ENCODE data around the gene NHERF2.
"Not testable (repeated sequence)": the region's sequence is repeated elsewhere in the genome, so short reads cannot be mapped to it uniquely, and the experiment has no call there.

Gene NHERF2

DNA sequence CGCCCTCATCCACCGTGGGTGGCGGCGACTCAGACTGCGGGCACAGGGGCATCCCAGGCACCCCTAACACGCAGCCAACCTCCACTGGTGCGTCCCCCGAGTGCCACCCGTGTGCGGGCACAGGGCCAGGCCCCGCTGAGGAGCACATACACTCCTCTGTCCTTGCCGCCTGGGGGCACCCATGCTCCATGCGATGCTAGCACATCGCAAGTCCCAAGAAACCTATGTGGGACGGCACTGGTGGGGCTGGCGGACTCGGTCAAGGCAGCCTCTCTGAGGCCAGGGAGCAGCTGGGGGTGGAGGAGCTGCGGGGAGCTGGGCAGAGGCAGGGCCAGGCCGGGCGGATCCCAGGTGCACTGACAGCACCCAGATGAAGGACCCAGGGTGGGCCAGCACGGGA lies 21.1 kb upstream of the NHERF2 start:
- DNase-seq (ENCODE audit: low read depth in 2 of 2, low spot score in 1 of 2), result no peak

DNA sequence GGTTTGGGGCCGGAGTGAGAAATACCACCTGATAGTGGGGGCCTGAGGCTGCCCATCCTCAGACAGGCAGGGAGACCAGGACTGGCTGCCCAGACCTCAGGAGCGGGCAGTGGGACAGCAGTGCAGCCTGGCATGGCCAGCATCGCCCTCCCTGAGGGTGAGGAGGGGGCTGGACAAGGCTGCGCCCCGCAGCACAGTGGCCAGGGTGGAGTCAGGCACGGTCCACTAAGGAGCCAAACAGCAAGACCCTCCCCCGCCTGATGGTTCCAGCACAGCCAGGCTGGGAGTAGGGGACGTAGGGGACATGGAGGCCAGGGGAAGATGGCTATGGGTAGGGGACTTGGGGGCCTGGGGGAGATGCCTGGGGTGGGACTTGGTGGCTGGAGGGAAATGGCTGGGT lies 20.4 kb upstream of the NHERF2 start:
- no peak for DNase-seq (ENCODE audit: low read depth in 2 of 2, low spot score in 1 of 2)

DNA sequence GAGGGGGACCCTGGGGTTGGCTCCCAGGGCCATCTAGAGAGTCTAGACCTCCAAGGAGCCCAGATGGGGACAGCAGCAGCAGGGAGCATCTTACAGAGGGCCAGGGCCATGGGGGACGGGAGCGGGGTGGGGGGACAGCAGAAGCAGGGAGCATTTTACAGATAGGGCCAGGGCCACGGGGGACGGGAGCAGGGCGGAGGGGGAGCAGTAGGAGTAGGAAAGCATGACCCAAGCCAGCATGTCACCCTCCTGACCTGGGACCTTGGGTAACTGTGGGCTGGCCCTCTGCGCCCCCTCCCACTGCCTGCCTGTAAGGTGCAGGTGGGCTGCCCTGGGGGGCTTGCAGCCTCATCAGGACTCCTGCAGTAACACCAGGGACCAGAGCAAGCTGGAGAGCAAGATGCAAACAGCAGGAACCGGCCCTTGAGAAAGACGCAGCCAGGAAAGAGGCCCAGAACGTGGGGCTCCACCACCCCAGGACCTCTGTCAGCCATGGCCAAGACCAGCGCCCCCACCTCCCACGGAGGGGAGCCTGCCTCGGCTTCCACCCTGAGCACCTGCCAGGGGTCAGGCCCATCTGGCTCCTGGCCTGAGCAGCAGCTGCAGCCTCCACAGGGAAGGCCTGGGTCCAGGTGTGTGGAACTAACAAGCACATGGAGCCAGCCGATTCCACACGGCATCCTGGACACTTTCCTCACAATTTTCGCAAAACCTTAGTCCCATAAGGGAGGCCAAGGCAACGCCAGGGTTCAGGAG lies 19.4 kb upstream of the NHERF2 start:
- no peak for DNase-seq (ENCODE audit: low read depth in 2 of 2, low spot score in 1 of 2)

DNA sequence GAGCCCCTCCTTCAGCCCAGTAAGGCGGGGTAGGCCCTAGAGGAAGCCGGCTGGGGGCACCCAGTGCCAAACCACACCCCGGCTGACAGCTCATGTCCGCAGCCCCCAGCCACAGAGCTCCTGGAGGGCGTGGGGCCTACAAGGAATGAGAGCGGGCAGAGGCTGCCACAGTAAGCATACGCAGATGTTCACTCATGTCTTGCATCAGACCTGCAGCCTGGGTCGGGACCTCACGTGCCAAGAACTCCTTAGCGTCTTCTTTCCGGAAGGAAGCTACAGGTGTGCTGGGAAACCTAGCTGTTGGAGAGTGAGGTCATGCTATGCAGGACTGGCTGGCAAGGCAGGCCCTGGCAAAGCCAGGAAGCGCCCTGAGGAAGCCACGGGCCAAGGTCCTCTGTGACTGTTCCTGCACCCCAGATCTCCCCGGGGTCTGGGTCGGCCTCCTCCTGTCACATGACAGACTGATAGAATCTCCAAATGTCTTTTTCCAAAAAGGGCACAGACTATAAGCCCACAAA lies 18.6 kb upstream of the NHERF2 start:
- no peak for DNase-seq (ENCODE audit: low read depth in 2 of 2, low spot score in 1 of 2)

DNA sequence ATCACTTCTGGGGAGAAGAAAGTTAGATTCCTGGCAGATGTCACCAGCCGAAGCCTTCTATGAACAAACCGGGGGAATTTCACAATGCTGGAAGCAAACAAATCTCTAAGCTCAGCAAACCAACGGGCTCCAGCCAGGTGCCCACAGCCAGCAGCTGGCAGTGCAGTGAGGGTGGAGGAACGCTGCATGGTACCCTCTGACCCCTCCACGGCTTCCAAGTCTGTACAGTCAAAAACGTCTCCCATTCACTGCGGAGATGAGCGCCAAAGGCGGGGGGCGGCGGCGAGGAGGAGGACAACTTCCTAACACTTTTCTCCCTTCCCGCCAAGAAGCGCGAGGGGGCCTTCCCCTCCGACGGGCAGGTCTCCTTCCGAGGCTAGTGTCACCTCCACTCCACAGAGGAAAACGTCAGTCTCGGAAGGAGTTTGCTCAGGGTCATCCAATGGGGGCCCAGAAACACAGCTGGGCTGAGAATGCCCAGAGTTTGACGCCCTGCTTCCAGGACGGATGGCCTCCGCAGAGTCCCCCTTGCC lies 18.0 kb upstream of the NHERF2 start:
- no peak for DNase-seq (ENCODE audit: low read depth in 2 of 2, low spot score in 1 of 2)

DNA sequence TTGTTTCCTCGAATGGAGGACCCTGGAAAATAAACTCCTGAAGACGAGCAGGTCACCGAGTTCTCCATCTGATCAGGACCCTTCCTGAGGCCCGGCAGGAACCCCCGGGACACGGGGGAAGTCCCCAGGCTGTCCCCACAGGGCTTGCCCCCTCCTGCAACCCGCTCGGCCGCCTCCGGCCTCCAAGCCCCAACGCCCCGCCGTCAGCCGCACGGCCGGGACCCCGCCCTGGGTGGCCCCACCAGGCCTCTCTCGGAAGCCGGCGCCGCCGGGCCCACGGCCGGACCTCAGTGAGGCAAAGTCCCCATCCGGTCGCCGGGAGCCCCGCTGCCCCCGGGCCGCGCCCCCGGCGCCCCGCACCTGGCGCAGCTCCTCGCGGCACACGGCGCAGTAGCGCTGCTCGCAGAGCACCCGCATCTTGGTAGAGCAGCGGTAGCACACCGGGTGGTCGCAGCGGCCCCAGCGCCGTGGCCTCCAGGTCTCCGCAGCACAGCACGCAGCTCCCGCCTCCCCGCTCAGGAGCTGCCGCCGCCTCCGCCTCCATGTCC lies 17.5 kb upstream of the NHERF2 start:
- no peak for DNase-seq (ENCODE audit: low read depth in 2 of 2, low spot score in 1 of 2)

DNA sequence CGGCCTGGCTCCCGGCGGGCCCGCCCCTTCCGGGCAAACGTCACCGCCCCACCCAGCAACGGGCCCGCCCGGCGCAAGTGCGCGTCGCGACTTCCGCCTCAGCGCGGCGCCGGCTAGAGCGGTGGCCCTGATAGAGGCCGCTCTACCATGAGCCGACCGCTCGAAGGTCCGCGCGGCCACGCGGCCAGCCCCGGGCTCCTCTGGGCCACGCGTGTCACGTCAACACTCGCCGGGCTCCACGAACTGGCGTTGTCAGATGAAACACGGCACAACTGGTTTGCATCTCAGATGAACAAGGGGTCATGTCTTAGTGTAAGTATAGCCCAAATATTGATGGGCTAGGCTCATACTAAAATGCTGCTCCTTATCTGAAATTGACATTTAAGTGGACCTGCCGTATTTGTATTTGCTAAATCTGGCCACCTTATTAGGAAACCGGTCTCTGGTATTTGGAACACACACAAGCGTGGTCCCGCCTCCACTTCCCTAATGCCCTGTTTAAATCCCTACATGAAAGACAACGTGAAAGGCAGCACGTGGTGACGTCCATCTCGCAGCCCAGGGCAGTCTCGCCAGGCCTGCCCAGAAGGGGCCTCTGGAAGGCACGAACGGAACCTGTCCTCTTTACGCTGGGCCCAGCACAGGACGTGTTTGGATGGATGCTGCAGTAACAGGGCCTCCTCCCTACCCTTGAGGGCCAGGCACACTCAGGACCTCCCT lies 16.8 kb upstream of the NHERF2 start, which contains the start of gene ZNF598:
Gene ZNF598 (minus strand): TSS at position 31 of the 720 bp plus-strand sequence.
- DNase-seq (ENCODE audit: low read depth in 2 of 2, low spot score in 1 of 2), result peak in 1 of 2 donors; percentile 60

DNA sequence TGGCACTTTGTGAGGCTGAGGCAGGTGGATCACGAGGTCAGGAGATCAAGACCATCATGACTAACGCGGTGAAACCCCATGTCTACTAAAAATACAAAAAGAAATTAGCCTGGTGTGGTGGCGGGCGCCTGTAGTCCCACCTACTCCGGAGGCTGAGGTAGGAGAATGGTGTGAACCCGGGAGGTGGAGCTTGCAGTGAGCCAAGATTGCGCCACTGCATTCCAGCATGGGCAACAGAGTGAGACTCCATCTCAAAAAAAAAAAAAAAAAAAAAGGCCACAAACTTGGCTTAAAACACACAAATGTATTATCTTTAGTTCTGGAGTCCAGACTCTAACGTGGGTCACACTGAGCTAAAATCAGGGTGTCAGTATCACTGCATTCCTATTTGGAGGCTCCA lies 15.0 kb upstream of the NHERF2 start:
- not testable (repeated sequence) for DNase-seq (ENCODE audit: low read depth in 2 of 2, low spot score in 1 of 2)

DNA sequence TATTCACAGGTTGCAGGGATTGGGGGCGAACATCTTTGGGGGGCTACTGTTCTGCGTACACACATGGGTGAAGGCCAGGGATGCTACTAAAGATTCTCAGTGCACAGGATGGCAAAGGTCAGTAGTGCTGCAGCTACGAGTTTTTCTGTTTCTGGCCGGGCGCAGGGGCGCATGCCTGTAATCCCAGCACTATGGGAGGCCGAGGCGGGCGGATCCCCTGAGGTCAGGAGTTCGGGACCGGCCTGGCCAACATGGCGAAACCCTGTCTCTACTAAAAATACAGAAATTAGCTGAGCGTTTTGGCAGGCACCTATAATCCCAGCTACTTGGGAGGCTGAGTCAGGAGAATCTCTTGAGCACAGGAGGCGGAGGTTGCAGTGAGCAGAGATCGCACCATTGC lies 13.2 kb upstream of the NHERF2 start:
- no peak for DNase-seq (ENCODE audit: low read depth in 2 of 2, low spot score in 1 of 2)

DNA sequence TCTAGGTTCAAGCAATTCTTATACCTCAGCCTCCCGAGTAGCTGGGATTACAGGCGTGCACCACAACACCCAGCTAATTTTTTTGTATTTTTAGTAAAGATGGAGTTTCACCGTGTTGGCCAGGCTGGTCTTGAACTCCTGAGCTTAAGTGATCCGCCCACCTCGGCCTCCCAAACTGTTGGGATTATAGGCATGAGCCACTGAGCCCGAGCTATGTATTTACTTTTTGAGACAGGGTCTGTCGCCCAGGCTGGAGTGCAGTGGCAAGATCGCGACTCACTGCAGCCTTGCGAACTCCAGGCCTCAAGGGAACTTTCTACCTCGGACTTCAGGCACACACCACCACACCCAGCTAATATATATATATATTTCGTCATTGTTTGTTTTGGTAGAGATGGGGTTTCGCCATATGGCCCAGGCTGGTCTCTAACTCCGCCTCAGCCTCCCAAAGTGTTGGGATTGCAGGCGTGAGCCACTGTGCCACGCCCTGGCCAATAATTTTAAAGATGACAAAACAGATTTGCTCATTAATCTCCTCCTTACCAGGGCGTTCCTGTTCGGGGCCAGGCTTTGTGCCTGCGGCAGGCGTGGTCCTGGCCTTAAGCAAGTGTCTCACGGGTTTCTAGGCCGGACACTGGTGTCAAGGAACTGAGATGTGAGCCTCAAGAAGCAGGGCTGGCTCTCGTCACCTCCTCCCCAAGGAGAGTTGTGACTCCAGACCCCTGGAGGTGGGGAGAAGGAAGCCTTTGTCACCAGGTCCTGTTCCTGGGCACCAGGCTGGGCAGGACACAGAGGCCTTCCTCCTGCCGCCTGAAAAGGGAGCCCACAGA lies 11.4 kb upstream of the NHERF2 start:
- DNase-seq (ENCODE audit: low read depth in 2 of 2, low spot score in 1 of 2), result no peak

DNA sequence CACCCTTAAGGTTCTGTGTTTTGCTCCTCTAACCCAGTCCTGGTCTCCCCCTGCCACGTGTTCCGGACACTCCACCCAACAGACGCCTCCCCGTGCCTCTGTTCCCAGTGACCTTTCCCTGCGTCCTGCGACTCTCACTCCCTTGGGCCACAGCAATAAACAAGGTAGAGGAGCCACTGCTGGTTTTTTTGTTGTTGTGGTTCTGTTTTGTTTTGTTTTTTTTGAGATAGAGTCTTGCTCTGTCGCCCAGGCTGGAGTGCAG lies 10.8 kb upstream of the NHERF2 start:
- no peak for DNase-seq (ENCODE audit: low read depth in 2 of 2, low spot score in 1 of 2)

DNA sequence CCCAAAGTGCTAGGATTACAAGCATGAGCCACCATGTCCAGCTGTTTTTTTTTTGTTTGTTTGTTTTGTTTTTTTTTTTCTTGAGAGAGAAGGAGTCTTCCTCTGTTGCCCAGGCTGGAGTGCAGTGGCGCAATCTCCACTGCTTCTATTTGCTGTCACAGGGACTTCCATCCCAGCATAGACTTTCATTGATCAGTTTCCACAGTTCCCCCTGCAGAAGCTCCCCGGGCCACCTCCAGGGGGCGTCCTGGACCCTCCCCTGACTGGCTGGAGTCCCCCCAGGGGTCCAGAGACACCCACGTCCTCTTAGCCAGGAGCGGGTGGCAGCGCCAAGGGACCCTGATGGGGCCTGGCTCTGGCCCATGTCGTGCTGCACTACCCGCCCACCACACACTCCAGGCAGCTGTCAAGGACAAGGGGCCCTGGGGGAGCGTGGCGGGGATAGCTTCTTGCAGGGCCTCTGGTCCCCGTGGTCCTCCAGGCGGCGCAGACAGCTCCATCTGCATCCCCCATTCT lies 10.2 kb upstream of the NHERF2 start:
- no peak for DNase-seq (ENCODE audit: low read depth in 2 of 2, low spot score in 1 of 2)

DNA sequence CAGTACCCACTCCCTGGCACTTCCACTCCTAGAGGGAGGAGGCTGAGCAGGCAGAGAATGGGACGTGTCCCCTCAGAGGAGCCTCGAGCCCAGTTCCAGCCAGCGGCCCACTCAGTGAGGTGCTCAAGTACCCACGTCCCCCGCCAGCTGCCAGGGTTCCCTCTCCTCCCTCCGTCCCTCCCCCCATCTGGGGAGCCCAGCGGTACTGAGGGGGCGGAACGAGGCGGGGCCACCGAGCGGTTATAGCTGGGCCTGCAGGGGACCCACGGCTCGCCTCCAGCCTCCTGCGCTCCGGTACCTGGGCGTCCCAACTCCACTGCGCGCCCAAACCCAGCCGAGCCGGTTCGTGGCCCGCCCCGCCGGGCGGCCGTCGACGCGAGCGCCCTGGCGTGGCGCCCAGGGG lies 7.2 kb upstream of the NHERF2 start, which contains the start of gene NPW:
Gene NPW (plus strand): TSS at position 268 of the 403 bp plus-strand sequence.
- no peak for DNase-seq (ENCODE audit: low read depth in 2 of 2, low spot score in 1 of 2)

DNA sequence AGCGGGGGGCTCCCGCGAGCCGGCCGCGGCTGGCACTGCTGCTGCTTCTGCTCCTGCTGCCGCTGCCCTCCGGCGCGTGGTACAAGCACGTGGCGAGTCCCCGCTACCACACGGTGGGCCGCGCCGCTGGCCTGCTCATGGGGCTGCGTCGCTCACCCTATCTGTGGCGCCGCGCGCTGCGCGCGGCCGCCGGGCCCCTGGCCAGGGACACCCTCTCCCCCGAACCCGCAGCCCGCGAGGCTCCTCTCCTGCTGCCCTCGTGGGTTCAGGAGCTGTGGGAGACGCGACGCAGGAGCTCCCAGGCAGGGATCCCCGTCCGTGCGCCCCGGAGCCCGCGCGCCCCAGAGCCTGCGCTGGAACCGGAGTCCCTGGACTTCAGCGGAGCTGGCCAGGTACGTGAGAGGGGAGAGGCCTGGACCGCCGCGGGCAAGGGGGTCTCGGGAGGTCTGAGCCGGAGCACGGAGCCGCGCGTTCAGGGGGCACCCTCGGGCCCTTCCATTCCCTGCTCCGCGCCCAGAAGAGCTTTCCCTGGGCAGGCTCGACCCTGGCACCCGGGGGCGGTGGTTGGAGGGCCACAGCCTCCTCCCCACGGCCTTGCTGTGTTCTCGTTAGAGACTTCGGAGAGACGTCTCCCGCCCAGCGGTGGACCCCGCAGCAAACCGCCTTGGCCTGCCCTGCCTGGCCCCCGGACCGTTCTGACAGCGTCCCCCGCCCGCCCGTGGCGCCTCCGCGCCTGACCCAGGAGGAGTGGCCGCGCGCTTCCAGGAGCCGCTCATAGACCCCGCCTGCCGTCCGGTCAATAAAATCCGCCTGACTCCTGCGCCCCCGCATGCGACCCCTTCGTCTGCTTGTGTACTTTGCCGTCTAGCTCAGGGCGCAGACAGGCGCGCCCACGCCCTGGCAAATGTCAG lies 6.5 kb upstream of the NHERF2 start:
- no peak for DNase-seq (ENCODE audit: low read depth in 2 of 2, low spot score in 1 of 2)

DNA sequence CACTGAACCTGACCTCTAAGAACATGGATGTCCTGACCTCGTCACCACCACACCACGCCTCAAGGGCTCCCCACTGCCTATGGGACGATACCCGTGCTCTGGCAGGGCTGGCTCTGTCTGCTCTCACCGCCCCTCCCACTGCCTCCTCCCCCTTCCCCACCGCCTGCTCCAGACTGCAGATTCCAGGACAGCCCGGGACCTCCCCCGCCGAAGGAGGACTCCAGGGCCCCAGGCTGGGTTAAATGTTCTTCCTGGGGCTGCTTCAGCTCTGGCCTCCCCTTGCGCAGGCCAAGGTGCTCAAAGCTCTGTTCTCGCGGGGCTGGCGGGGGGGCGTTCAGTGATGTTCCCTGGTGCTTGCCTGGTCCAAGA lies 4.0 kb upstream of the NHERF2 start:
- DNase-seq (ENCODE audit: low read depth in 2 of 2, low spot score in 1 of 2), result no peak

DNA sequence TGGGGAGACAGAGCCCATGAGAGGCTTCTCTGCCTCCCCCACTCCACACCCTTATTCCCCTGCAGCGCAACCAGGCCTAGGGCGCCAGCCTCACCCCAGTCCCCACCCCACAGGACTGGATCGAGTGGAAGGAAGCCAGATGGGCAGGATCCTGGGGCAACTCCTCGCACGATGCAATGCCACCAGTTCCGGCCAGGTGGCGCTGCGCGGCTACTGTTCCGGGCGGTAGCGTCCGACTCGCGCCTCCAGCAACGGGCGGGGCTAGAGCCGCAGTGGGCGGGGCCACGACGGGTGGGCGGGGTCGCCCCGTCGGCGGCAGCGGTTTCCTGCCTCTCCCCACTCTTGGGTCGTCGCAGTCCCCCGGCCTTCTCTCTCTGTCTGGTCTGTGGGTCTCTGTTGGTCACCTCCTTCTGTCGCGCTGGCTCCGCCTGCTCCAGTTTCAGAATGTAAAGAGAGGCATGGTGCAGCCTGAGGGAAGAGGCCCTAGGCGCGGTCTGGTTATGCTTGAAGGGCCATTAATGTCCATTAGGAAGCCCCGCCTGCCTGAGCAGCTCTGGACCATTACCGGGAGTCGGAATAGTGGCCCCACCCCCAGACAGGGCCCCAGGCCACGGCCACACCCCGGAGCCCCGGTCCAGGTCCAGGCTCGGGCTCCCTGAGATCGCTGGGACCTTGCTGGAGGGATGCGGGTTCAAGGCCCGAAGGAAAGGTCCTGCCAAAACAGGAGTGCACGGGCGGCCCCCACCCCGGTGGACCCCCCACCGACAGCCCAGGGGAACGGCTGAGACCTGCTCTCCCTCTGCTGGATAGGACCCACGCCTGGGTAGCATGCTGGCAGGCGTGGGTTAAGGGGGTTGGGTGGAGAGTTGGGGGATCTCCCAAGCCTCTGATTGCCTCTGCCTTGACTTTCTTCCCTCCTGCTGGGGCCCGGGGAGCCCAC lies 3.3 kb upstream of the NHERF2 start:
- peak; percentile 92 to 95 for DNase-seq (ENCODE audit: low read depth in 2 of 2, low spot score in 1 of 2)

DNA sequence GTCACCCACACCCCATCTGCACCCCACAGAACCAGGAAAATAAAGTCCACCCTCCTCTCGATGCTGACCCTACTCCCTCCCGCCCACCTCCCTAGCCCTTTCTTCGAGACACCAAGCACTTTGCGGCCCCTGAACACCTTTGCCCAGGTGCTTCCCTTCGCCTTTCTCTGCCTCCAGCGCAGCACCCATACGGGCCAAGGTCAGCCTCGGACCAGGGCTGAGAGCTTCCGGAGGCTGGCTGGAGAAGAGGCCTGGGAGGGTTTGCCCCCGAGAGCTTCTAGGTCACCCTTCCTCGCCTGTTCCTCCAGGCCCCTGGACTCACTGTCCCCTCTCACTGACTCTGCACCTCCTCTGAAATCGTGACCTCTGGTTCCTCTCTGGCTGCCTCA lies 2.7 kb upstream of the NHERF2 start:
- DNase-seq (ENCODE audit: low read depth in 2 of 2, low spot score in 1 of 2), result no peak

DNA sequence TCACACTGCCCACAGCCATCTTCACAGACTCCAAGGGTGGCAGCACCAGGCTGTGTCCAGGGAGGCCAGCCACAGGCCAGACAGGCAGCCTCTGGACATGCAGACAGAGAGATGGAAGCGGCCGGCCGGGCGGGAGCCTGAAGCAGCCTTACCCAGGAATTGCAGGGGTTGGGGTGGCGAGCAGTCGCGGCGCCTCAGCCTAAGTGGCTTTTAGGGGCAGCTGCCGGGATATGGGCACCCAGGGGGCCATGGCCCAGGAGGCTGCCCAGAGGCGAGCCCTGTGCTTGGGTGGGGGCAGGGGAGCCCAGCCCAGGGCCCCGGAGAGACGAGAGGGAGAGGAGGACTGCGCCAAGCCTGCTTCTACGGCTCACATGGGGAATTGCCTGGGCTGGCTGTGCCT lies 1.5 kb upstream of the NHERF2 start:
- no peak for DNase-seq (ENCODE audit: low read depth in 2 of 2, low spot score in 1 of 2)

DNA sequence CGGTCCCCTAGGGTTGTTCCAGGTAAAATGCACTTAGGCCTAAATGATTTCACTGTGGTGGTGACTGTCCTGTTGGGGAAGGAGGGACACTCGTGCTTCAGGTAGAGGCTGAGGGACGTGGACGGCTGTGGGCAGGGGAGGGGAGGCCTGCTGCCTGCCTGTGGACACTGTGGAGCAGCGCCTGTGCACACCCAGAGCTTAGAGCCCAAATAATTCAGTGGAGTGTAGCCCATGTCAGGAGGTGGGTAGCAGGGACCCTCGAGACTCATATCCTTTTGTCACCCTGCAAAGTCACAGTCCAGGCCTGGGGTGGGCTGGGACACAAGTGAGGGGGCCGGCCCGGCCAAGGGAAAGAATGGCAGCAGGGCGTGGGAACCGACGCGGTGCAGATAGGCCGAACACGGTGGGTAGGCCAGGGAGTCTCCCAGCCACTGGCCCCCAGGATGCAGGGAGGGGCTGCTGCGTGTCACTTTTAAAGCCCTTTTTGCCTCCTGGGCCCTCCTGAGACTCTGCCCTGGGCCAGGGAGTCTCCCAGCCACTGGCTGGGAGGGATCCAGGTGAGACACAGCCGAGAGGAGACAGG lies 733 bp upstream of the NHERF2 start:
- no peak for DNase-seq (ENCODE audit: low read depth in 2 of 2, low spot score in 1 of 2)

Data from stimulated activated CD8-positive, alpha-beta memory T cell treated with anti-CD3 and anti-CD28 coated beads, Interleukin-4, amount 100 ng/mL, for 1 hour (primary cell).